ENCODE data around the gene ZFP82. TPM values are rescaled to one million over a fixed set of nuclear protein-coding genes. Genes with fewer than 3 reads are reported as not detected.

Gene ZFP82
- total RNA-seq: 8.2 to 9.3 TPM (median 8.9 TPM) in 3 replicates
- long read RNA-seq, transcript ZFP82-201 (5 exons, 2,623 nt): major isoform, 7 of 10 reads
- long read RNA-seq, partial matches to known transcripts: 0 of 10 reads
- long read RNA-seq, other reads (novel, unspliced or antisense): 3 of 10 reads

DNA sequence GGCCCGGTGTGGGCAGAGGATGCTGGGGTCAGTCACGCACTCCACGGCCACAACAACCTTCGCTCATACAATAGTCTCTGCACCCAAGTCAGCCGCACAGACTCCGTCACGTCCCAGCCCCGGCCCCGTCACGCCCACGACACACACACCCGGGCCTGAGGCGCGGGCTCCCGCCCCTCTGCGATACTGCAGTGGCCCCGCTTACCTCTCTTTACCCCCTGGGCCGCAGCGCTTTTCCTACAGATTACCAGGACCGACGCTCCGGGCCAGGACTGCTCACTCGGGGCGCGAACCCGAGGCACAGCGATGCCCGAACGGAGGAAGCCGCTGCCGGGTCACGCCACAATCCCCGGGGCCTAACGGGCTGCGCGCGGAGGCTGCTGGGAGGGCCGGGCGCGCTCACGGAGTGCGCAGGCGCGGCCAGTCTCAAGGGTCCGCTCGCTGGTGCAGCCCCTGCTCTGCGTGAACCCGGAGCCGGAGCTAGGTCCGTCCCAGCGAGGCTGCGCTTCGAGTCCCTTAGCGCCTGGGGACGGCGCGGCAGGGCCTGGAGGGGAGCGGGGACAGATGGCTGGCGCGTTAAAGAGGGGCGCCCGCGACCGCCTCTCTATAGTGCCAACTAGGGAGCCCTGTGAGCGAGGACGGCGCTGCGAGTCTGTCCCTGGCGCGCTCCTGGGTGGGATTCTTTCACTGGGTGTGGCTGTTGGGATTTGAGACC lies at the start of gene ZFP82:
TSS of gene ZFP82 (minus strand) at position 358 of the 715 bp plus-strand sequence. CDS start 8,855 bp downstream, outside the sequence.
- Mint-ChIP-seq H3K36me3 (ENCODE audit: low read depth) (peaks cover 6% of the 10 kb centered on the region), H3K9me3 (ENCODE audit: low read depth) (peaks cover 15% of the 10 kb centered on the region), H3K4me3 (ENCODE audit: unreplicated experiment) (peak within 1 kb of the TSS; percentile 93), H3K4me1 (ENCODE audit: low read depth) (peaks cover 25% of the 10 kb centered on the region), H3K27me3 (ENCODE audit: low read depth) (no peaks in the 10 kb centered on the region), H3K27ac (ENCODE audit: unreplicated experiment) (peak within 1 kb of the TSS; percentile 98)
- TF ChIP-seq, protein P1, sequence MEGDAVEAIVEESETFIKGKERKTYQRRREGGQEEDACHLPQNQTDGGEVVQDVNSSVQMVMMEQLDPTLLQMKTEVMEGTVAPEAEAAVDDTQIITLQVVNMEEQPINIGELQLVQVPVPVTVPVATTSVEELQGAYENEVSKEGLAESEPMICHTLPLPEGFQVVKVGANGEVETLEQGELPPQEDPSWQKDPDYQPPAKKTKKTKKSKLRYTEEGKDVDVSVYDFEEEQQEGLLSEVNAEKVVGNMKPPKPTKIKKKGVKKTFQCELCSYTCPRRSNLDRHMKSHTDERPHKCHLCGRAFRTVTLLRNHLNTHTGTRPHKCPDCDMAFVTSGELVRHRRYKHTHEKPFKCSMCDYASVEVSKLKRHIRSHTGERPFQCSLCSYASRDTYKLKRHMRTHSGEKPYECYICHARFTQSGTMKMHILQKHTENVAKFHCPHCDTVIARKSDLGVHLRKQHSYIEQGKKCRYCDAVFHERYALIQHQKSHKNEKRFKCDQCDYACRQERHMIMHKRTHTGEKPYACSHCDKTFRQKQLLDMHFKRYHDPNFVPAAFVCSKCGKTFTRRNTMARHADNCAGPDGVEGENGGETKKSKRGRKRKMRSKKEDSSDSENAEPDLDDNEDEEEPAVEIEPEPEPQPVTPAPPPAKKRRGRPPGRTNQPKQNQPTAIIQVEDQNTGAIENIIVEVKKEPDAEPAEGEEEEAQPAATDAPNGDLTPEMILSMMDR (IDR thresholded peaks at IDR 0.05): peak; percentile 20
- DNase-seq (ENCODE audit: low spot score): peak; percentile 93

DNA sequence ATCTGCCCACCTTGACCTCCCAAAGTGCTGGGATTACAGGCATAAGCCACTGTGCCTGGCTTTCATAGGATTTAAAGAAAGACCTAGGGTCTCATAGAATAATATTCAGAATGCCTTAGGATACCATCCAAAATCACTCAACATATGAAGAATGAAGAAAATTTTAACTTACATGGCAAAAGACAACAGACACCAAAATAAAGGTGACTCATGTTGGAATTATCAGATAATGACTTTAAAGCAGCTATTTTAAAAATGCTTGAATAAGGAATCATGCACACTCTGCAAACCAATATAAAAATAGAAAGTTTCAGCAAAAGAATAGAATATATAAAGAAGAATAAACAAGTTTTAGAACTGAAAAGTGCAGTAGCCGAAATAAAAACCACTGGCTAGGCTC lies 41.6 kb upstream of the ZFP82 start:
- peaks cover 12% of the 10 kb centered on the region for H3K4me1 Mint-ChIP-seq (ENCODE audit: low read depth)
- peaks cover 39% of the 10 kb centered on the region for H3K36me3 Mint-ChIP-seq (ENCODE audit: low read depth)
- no peak overlapping the region for H3K27ac Mint-ChIP-seq (ENCODE audit: unreplicated experiment)
- no peak overlapping the region for H3K4me3 Mint-ChIP-seq (ENCODE audit: unreplicated experiment)
- TF ChIP-seq, protein P1 (IDR thresholded peaks at IDR 0.05): no peak
- no peaks in the 10 kb centered on the region for H3K27me3 Mint-ChIP-seq (ENCODE audit: low read depth)
- H3K9me3 Mint-ChIP-seq (ENCODE audit: low read depth): peaks cover 33% of the 10 kb centered on the region
- DNase-seq (ENCODE audit: low spot score): no peak

DNA sequence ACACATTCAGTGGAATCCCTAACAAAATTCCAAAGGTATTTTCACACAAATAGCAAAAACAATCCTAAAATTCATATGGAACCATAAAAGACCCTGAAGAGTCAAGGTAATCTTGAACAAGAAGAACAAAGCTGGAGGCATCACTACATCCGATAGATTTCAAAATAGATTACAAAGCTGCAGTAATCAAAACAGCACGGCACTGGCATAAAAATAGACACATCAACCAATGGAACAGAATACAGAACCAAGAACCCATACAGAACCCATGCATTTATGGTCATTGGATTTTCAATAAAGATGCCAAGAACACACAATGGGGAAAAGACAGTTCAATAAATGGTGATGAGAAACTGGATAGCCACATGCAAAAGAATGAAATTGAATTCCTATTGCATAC lies 38.4 kb upstream of the ZFP82 start:
- H3K9me3 Mint-ChIP-seq (ENCODE audit: low read depth): peaks cover 49% of the 10 kb centered on the region
- H3K27me3 Mint-ChIP-seq (ENCODE audit: low read depth): no peaks in the 10 kb centered on the region
- DNase-seq (ENCODE audit: low spot score): no peak
- H3K36me3 Mint-ChIP-seq (ENCODE audit: low read depth): peaks cover 54% of the 10 kb centered on the region
- no peak overlapping the region for H3K4me3 Mint-ChIP-seq (ENCODE audit: unreplicated experiment)
- peaks cover 12% of the 10 kb centered on the region for H3K4me1 Mint-ChIP-seq (ENCODE audit: low read depth)
- H3K27ac Mint-ChIP-seq (ENCODE audit: unreplicated experiment): no peak overlapping the region
- TF ChIP-seq, protein P1 (IDR thresholded peaks at IDR 0.05): no peak

DNA sequence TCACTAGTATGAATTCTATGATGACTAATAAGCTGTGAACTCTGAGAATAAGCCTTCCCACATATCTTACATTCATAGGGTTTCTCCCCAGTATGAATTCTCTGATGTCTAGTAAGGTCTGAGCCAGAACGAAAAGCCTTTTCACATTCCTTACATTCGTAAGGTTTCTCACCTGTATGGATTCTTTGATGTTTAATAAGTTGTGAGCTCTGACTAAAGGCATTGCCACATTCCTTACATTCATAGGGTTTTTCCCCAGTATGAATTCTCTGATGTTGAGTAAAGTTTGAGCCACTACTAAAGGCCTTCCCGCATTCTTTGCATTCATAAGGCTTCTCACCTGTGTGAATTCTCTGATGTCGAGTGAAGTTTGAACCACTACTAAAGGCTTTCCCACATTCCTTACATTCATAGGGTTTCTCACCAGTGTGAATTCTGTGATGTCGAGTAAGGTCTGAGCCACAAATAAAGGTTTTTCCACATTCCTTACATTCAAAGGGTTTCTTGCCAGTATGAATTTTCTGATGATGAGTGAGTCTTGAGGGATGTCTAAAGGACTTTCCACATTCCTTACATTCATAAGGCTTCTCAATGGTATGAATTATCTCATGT lies 30.7 kb upstream of the ZFP82 start:
- Mint-ChIP-seq H3K9me3 (ENCODE audit: low read depth) (peaks cover 58% of the 10 kb centered on the region), H3K27me3 (ENCODE audit: low read depth) (no peaks in the 10 kb centered on the region), H3K27ac (ENCODE audit: unreplicated experiment) (no peak overlapping the region), H3K4me1 (ENCODE audit: low read depth) (no peaks in the 10 kb centered on the region), H3K36me3 (ENCODE audit: low read depth) (peaks cover 65% of the 10 kb centered on the region), H3K4me3 (ENCODE audit: unreplicated experiment) (no peak overlapping the region)
- no peak for DNase-seq (ENCODE audit: low spot score)
- TF ChIP-seq, protein P1 (IDR thresholded peaks at IDR 0.05): no peak

DNA sequence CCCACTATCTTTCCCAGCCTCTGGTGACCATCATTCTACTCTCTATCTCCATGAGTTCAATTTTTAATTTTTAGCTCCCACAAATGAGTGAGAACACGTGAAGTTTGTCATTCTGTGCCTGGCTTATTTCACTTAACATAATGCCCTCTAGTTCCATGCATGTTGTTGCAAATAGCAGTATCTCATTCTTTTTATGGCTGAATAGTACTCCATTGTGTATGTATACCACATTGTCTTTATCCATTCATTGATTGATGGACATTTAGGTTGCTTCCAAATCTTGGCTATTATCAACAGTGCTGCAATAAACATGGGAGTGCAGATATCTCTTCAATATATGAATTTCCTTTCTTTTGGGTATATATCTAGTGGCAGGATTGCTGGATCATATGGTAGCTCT lies 22.9 kb upstream of the ZFP82 start:
- DNase-seq (ENCODE audit: low spot score): no peak
- Mint-ChIP-seq H3K27ac (ENCODE audit: unreplicated experiment) (no peak overlapping the region), H3K36me3 (ENCODE audit: low read depth) (peaks cover 25% of the 10 kb centered on the region), H3K4me1 (ENCODE audit: low read depth) (no peaks in the 10 kb centered on the region), H3K4me3 (ENCODE audit: unreplicated experiment) (no peak overlapping the region), H3K27me3 (ENCODE audit: low read depth) (no peaks in the 10 kb centered on the region), H3K9me3 (ENCODE audit: low read depth) (peaks cover 46% of the 10 kb centered on the region)
- TF ChIP-seq, protein P1 (IDR thresholded peaks at IDR 0.05): no peak
